ENCODE measurements around the gene ZNF804B.
"Not testable (repeated sequence)": the region's sequence is repeated elsewhere in the genome, so short reads cannot be mapped to it uniquely, and the experiment has no call there.

Gene ZNF804B

GRCh38 chr7:89183712-89184111 is 424.2 kb downstream of the ZNF804B start:
- H3K4me3 ChIP-seq (ENCODE audit: low read length): no peak overlapping the region
- TF ChIP-seq, protein P1, sequence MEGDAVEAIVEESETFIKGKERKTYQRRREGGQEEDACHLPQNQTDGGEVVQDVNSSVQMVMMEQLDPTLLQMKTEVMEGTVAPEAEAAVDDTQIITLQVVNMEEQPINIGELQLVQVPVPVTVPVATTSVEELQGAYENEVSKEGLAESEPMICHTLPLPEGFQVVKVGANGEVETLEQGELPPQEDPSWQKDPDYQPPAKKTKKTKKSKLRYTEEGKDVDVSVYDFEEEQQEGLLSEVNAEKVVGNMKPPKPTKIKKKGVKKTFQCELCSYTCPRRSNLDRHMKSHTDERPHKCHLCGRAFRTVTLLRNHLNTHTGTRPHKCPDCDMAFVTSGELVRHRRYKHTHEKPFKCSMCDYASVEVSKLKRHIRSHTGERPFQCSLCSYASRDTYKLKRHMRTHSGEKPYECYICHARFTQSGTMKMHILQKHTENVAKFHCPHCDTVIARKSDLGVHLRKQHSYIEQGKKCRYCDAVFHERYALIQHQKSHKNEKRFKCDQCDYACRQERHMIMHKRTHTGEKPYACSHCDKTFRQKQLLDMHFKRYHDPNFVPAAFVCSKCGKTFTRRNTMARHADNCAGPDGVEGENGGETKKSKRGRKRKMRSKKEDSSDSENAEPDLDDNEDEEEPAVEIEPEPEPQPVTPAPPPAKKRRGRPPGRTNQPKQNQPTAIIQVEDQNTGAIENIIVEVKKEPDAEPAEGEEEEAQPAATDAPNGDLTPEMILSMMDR (conservative IDR thresholded peaks at IDR 0.05; ENCODE audit: low read depth, low read length): no peak
- peak; percentile 4 for DNase-seq (ENCODE audit: low read depth)

DNA sequence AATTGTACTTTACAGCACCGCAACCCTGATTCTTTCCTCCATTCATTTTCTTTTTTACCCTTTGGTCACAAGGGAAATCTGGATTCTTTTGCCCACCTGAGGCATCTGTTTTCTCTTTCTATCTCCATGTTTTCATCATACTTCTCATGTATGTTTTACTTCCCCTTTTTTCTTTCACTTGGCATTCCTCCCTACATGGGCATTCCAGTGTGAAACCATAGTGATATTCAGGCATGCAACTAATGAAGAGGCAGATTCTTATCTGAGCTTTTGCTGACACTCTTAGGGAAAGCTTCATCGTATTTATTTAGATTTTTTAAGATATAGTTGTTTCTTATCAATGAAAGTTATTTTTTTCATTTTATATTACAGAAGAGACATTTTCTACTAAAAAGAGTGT is 441.3 kb downstream of the ZNF804B start:
- DNase-seq (ENCODE audit: low read depth): peak; percentile 25
- TF ChIP-seq, protein P1 (conservative IDR thresholded peaks at IDR 0.05; ENCODE audit: low read depth, low read length): no peak
- H3K4me3 ChIP-seq (ENCODE audit: low read length): no peak overlapping the region

- peak; percentile 4 for DNase-seq (ENCODE audit: low read depth)
- H3K4me3 ChIP-seq (ENCODE audit: low read length): no peak overlapping the region
- TF ChIP-seq, protein P1 (conservative IDR thresholded peaks at IDR 0.05; ENCODE audit: low read depth, low read length): no peak
Observed at GRCh38 chr7:89223900-89224395, 464.4 kb downstream of the ZNF804B start.

GRCh38 chr7:89228688-89229171 is 469.2 kb downstream of the ZNF804B start:
- H3K4me3 ChIP-seq (ENCODE audit: low read length); DNase-seq (ENCODE audit: low read depth): not testable (repeated sequence)

GRCh38 chr7:89238156-89238555 is 478.7 kb downstream of the ZNF804B start:
- no peak overlapping the region for H3K4me3 ChIP-seq (ENCODE audit: low read length)
- TF ChIP-seq, protein P1 (conservative IDR thresholded peaks at IDR 0.05; ENCODE audit: low read depth, low read length): no peak
- no peak for DNase-seq (ENCODE audit: low read depth)

DNA sequence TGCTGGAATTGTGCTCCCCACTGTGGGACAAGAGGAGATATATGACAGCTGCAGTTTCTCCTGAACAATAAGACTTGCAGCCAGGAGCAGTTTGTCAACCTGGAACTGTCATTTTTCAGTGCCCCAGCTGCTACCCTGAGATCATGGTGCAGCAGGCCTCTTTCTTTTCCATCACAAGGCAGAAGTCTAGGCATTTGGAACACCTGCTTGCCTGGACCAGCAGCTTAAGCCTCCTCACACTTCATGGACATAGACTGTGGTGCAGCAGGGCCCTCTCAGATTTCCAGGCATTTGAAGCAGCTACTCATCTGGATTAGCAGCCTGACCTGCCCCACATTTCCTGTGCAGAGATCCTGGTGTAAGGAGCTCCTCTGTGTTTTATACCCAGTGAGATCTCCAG is 486.7 kb downstream of the ZNF804B start:
- TF ChIP-seq, protein P1 (conservative IDR thresholded peaks at IDR 0.05; ENCODE audit: low read depth, low read length): no peak
- no peak for DNase-seq (ENCODE audit: low read depth)
- no peak overlapping the region for H3K4me3 ChIP-seq (ENCODE audit: low read length)

DNA sequence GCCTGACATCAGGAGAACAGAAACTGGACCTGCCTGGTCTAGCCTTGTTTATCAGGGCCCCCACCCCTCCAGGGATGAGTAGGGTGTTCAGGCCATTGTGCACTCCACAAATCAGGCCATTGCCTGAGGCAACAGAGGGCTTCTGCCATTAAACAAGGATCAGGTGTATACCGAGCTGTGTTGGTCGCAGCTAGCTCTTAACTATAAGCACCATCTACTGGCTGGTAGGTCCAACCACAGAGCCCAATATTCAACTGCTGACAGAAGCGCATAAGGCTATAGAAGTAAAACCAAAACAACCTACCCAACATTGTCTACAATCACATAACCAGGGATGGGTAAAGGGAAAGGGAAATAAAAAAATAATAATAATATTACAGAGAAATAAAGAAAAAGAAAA is 487.7 kb downstream of the ZNF804B start:
- DNase-seq (ENCODE audit: low read depth): no peak
- H3K4me3 ChIP-seq (ENCODE audit: low read length): no peak overlapping the region
- TF ChIP-seq, protein P1 (conservative IDR thresholded peaks at IDR 0.05; ENCODE audit: low read depth, low read length): no peak
